ENCODE measurements around the gene FIG4. TPM values are rescaled to one million over a fixed set of nuclear protein-coding genes. Genes with fewer than 3 reads are reported as not detected.

Gene FIG4
- polyA plus RNA-seq, 1 donor from 2014 or later = 35.4 TPM

DNA sequence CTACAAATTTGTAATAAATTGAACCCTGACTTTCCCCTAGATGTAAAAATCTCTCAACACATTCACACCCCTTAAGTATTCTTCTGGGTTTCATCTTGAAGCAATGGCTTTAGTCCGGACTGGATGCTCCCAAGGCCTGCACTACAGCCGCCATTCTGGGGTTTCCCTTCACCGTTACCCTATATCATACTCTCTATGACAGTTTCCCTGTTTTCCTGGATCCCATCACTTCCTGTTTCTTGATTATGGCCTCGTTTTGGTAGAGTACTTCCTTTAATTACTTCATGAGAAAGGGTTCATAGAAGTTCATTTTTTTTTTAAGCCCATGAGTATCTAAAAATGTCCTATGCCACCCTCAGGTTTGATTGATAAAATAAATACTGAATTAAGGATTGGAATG, 11.7 kb downstream of the FIG4 start:
- no peaks in the 10 kb centered on the region for H3K79me2 ChIP-seq (replicated peaks; ENCODE audit: insufficient read depth, low read length)
- no peaks in the 10 kb centered on the region for H3K27me3 ChIP-seq (ENCODE audit: insufficient read depth, low read depth, low read length)
- H3F3A ChIP-seq (ENCODE audit: insufficient read depth, low read length, poor library complexity, severe bottlenecking) = no peaks in the 10 kb centered on the region
- H3K36me3 ChIP-seq (ENCODE audit: insufficient read depth, low read length) = no peaks in the 10 kb centered on the region
- TF ChIP-seq EP300 (conservative IDR thresholded peaks at IDR 0.05; ENCODE audit: poor library complexity, severe bottlenecking) = no peak
- TF ChIP-seq RAD21 (conservative IDR thresholded peaks at IDR 0.05) = no peak
- TF ChIP-seq, protein P1, sequence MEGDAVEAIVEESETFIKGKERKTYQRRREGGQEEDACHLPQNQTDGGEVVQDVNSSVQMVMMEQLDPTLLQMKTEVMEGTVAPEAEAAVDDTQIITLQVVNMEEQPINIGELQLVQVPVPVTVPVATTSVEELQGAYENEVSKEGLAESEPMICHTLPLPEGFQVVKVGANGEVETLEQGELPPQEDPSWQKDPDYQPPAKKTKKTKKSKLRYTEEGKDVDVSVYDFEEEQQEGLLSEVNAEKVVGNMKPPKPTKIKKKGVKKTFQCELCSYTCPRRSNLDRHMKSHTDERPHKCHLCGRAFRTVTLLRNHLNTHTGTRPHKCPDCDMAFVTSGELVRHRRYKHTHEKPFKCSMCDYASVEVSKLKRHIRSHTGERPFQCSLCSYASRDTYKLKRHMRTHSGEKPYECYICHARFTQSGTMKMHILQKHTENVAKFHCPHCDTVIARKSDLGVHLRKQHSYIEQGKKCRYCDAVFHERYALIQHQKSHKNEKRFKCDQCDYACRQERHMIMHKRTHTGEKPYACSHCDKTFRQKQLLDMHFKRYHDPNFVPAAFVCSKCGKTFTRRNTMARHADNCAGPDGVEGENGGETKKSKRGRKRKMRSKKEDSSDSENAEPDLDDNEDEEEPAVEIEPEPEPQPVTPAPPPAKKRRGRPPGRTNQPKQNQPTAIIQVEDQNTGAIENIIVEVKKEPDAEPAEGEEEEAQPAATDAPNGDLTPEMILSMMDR (IDR thresholded peaks at IDR 0.05; ENCODE audit: poor library complexity, severe bottlenecking) = no peak
- no peak for TF ChIP-seq POLR2AphosphoS5 (IDR thresholded peaks at IDR 0.05)
- TF ChIP-seq, protein P2, sequence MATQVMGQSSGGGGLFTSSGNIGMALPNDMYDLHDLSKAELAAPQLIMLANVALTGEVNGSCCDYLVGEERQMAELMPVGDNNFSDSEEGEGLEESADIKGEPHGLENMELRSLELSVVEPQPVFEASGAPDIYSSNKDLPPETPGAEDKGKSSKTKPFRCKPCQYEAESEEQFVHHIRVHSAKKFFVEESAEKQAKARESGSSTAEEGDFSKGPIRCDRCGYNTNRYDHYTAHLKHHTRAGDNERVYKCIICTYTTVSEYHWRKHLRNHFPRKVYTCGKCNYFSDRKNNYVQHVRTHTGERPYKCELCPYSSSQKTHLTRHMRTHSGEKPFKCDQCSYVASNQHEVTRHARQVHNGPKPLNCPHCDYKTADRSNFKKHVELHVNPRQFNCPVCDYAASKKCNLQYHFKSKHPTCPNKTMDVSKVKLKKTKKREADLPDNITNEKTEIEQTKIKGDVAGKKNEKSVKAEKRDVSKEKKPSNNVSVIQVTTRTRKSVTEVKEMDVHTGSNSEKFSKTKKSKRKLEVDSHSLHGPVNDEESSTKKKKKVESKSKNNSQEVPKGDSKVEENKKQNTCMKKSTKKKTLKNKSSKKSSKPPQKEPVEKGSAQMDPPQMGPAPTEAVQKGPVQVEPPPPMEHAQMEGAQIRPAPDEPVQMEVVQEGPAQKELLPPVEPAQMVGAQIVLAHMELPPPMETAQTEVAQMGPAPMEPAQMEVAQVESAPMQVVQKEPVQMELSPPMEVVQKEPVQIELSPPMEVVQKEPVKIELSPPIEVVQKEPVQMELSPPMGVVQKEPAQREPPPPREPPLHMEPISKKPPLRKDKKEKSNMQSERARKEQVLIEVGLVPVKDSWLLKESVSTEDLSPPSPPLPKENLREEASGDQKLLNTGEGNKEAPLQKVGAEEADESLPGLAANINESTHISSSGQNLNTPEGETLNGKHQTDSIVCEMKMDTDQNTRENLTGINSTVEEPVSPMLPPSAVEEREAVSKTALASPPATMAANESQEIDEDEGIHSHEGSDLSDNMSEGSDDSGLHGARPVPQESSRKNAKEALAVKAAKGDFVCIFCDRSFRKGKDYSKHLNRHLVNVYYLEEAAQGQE (IDR thresholded peaks at IDR 0.05; ENCODE audit: borderline replicate concordance) = no peak
- TF ChIP-seq SMC3 (conservative IDR thresholded peaks at IDR 0.05; ENCODE audit: poor library complexity) = no peak
- TF ChIP-seq MXI1 (conservative IDR thresholded peaks at IDR 0.05; ENCODE audit: poor library complexity, severe bottlenecking) = no peak
- no peaks in the 10 kb centered on the region for H4K20me1 ChIP-seq (ENCODE audit: insufficient read depth)
- no peak overlapping the region for H3K9ac ChIP-seq (ENCODE audit: low read length)
- H3K9me3 ChIP-seq (ENCODE audit: low read length) = no peaks in the 10 kb centered on the region
- H3K27ac ChIP-seq (ENCODE audit: low read length) = no peak overlapping the region
- no peaks in the 10 kb centered on the region for H3K9me2 ChIP-seq (ENCODE audit: insufficient read depth, low read length)
- no peak overlapping the region for H2AFZ ChIP-seq (ENCODE audit: low read depth, low read length)
- no peak overlapping the region for H3K4me2 ChIP-seq (ENCODE audit: low read length)
- no peak overlapping the region for H3K4me3 ChIP-seq (ENCODE audit: low read length)

DNA sequence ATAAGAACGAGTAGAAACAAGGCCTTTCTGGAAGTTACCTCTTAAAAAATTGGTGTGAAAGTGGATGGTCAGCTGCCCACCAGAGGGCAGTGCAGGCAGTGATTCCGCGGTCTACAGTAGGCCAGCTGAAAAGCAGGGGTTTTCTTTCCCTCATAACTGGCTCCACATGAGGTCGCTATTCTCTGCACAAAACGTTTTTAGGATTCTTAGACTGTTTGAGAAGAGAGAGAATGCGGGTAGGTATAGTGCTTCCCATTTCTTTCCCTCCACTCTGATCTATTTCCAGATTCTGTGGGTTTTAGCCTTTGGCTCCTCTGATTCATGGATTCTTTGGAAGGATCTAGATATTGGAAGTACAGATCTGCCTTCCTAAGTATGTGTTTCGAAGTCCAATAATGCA, 14.2 kb downstream of the FIG4 start:
- H3K9me2 ChIP-seq (ENCODE audit: insufficient read depth, low read length) = no peaks in the 10 kb centered on the region
- no peaks in the 10 kb centered on the region for H4K20me1 ChIP-seq (ENCODE audit: insufficient read depth)
- TF ChIP-seq RAD21 (conservative IDR thresholded peaks at IDR 0.05) (peak; percentile 98), TAF1 (IDR thresholded peaks at IDR 0.05; ENCODE audit: low read depth) (no peak), SMC3 (conservative IDR thresholded peaks at IDR 0.05; ENCODE audit: poor library complexity) (peak; percentile 99)
- TF ChIP-seq, protein P1 (IDR thresholded peaks at IDR 0.05; ENCODE audit: poor library complexity, severe bottlenecking) = peak; percentile 99
- H2AFZ ChIP-seq (ENCODE audit: low read depth, low read length) = no peak overlapping the region
- no peak overlapping the region for H3K4me2 ChIP-seq (ENCODE audit: low read length)
- H3K36me3 ChIP-seq (ENCODE audit: insufficient read depth, low read length) = no peaks in the 10 kb centered on the region
- H3K9me3 ChIP-seq (ENCODE audit: low read length) = no peaks in the 10 kb centered on the region
- no peak overlapping the region for H3K27ac ChIP-seq (ENCODE audit: low read length)
- H3K79me2 ChIP-seq (replicated peaks; ENCODE audit: insufficient read depth, low read length) = no peaks in the 10 kb centered on the region
- no peak overlapping the region for H3K4me3 ChIP-seq (ENCODE audit: low read length)
- H3K27me3 ChIP-seq (ENCODE audit: insufficient read depth, low read depth, low read length) = no peaks in the 10 kb centered on the region
- H3K9ac ChIP-seq (ENCODE audit: low read length) = no peak overlapping the region
- no peaks in the 10 kb centered on the region for H3F3A ChIP-seq (ENCODE audit: insufficient read depth, low read length, poor library complexity, severe bottlenecking)
